ENCODE measurements around the gene STXBP6.

STXBP6 gene

GRCh38 chr14:24826390-24826789 lies 223.6 kb downstream of the STXBP6 start:
- Histone ChIP-seq H3K4me3 (ENCODE audit: control insufficient read depth in 1 of 7, extremely low read depth in 1 of 7, insufficient read depth in 4 of 7, low read depth in 2 of 7, low read length in 6 of 7) (no peak overlapping the region), H3K27ac (ENCODE audit: insufficient read depth in 1 of 2, low read depth in 1 of 2, low read length in 2 of 2, poor library complexity in 1 of 2, severe bottlenecking in 2 of 2) (no peak overlapping the region), H3K4me1 (ENCODE audit: control extremely low read depth in 1 of 4, control insufficient read depth in 4 of 4, insufficient read depth in 4 of 4, low read length in 3 of 4) (no peaks in the 10 kb centered on the region), H3K27me3 (replicated peaks in 2 of 5; ENCODE audit: control insufficient read depth in 4 of 5, insufficient read depth in 5 of 5, low read length in 4 of 5) (no peaks in the 10 kb centered on the region), H3K9me3 (ENCODE audit: control extremely low read depth in 1 of 5, control insufficient read depth in 4 of 5, insufficient read depth in 2 of 5, low read depth in 1 of 5, low read length in 4 of 5) (no peaks in the 10 kb centered on the region), H3K36me3 (ENCODE audit: control insufficient read depth in 4 of 4, insufficient read depth in 4 of 4, low read length in 3 of 4) (no peaks in the 10 kb centered on the region)
- POLR2A ChIA-PET: no interaction called here
- CTCF ChIA-PET: no interaction called here
- no peak for DNase-seq
- WGBS (ENCODE audit: insufficient coverage): 95% methylated on average over 4 of the region's 5 CpGs

- Histone ChIP-seq H3K4me3 (ENCODE audit: control insufficient read depth in 1 of 7, extremely low read depth in 1 of 7, insufficient read depth in 4 of 7, low read depth in 2 of 7, low read length in 6 of 7) (no peak overlapping the region), H3K27ac (ENCODE audit: insufficient read depth in 1 of 2, low read depth in 1 of 2, low read length in 2 of 2, poor library complexity in 1 of 2, severe bottlenecking in 2 of 2) (no peak overlapping the region), H3K4me1 (ENCODE audit: control extremely low read depth in 1 of 4, control insufficient read depth in 4 of 4, insufficient read depth in 4 of 4, low read length in 3 of 4) (peaks cover 0 to 20% (median 16%) of the 10 kb centered on the region in 4 experiments), H3K36me3 (ENCODE audit: control insufficient read depth in 4 of 4, insufficient read depth in 4 of 4, low read length in 3 of 4) (no peaks in the 10 kb centered on the region), H3K9me3 (ENCODE audit: control extremely low read depth in 1 of 5, control insufficient read depth in 4 of 5, insufficient read depth in 2 of 5, low read depth in 1 of 5, low read length in 4 of 5) (no peaks in the 10 kb centered on the region), H3K27me3 (replicated peaks in 2 of 5; ENCODE audit: control insufficient read depth in 4 of 5, insufficient read depth in 5 of 5, low read length in 4 of 5) (no peaks in the 10 kb centered on the region)
- ChIA-PET CTCF (interaction anchor here (0.6 to 1.6 kb wide), 2 partner anchors 11 to 14 kb away, joined by 3 to 6 read pairs; no protein-coding TSS in a partner anchor), POLR2A (no interaction called here)
- no peak for DNase-seq
- WGBS (ENCODE audit: insufficient coverage): 95% methylated on average over 5 of the region's 5 CpGs
These were observed 229.3 kb downstream of the STXBP6 start for GRCh38 chr14:24820616-24821015.

GRCh38 chr14:24818823-24819341 lies 231.1 kb downstream of the STXBP6 start:
- CTCF ChIA-PET: interaction anchor here (1.0 to 2.4 kb wide), 3 partner anchors 12 to 224 kb away, joined by 3 to 12 read pairs (median 5); no protein-coding TSS in a partner anchor
- POLR2A ChIA-PET: no interaction called here

GRCh38 chr14:24818058-24818822 lies 231.7 kb downstream of the STXBP6 start:
- Histone ChIP-seq H3K9me3 (ENCODE audit: control extremely low read depth in 1 of 5, control insufficient read depth in 4 of 5, insufficient read depth in 2 of 5, low read depth in 1 of 5, low read length in 4 of 5) (no peaks in the 10 kb centered on the region), H3K4me1 (ENCODE audit: control extremely low read depth in 1 of 4, control insufficient read depth in 4 of 4, insufficient read depth in 4 of 4, low read length in 3 of 4) (peaks cover 0 to 20% (median 16%) of the 10 kb centered on the region in 4 experiments), H3K27me3 (replicated peaks in 2 of 5; ENCODE audit: control insufficient read depth in 4 of 5, insufficient read depth in 5 of 5, low read length in 4 of 5) (no peaks in the 10 kb centered on the region), H3K27ac (ENCODE audit: insufficient read depth in 1 of 2, low read depth in 1 of 2, low read length in 2 of 2, poor library complexity in 1 of 2, severe bottlenecking in 2 of 2) (no peak overlapping the region), H3K36me3 (ENCODE audit: control insufficient read depth in 4 of 4, insufficient read depth in 4 of 4, low read length in 3 of 4) (no peaks in the 10 kb centered on the region), H3K4me3 (ENCODE audit: control insufficient read depth in 1 of 7, extremely low read depth in 1 of 7, insufficient read depth in 4 of 7, low read depth in 2 of 7, low read length in 6 of 7) (no peak overlapping the region)
- POLR2A ChIA-PET: no interaction called here
- WGBS (ENCODE audit: insufficient coverage): 64% methylated on average over 15 of the region's 15 CpGs
- DNase-seq: peak; percentile 31 to 72 (median 57)
- CTCF ChIA-PET: interaction anchor here (0.9 to 2.4 kb wide), 4 partner anchors 12 to 224 kb away, joined by 3 to 12 read pairs (median 4); no protein-coding TSS in a partner anchor

More at GRCh38 chr14:24818823-24819341, 231.1 kb downstream of the STXBP6 start:
- Histone ChIP-seq H3K36me3 (ENCODE audit: control insufficient read depth in 4 of 4, insufficient read depth in 4 of 4, low read length in 3 of 4) (no peaks in the 10 kb centered on the region), H3K27me3 (replicated peaks in 2 of 5; ENCODE audit: control insufficient read depth in 4 of 5, insufficient read depth in 5 of 5, low read length in 4 of 5) (no peaks in the 10 kb centered on the region), H3K9me3 (ENCODE audit: control extremely low read depth in 1 of 5, control insufficient read depth in 4 of 5, insufficient read depth in 2 of 5, low read depth in 1 of 5, low read length in 4 of 5) (no peaks in the 10 kb centered on the region), H3K4me1 (ENCODE audit: control extremely low read depth in 1 of 4, control insufficient read depth in 4 of 4, insufficient read depth in 4 of 4, low read length in 3 of 4) (peaks cover 0 to 20% (median 16%) of the 10 kb centered on the region in 4 experiments), H3K4me3 (ENCODE audit: control insufficient read depth in 1 of 7, extremely low read depth in 1 of 7, insufficient read depth in 4 of 7, low read depth in 2 of 7, low read length in 6 of 7) (no peak overlapping the region), H3K27ac (ENCODE audit: insufficient read depth in 1 of 2, low read depth in 1 of 2, low read length in 2 of 2, poor library complexity in 1 of 2, severe bottlenecking in 2 of 2) (no peak overlapping the region)
- 99% methylated on average over 11 of the region's 13 CpGs for WGBS (ENCODE audit: insufficient coverage)
- DNase-seq: no peak

- CTCF ChIA-PET: interaction anchor here (0.9 to 2.4 kb wide), 5 partner anchors 11 to 225 kb away, joined by 3 to 12 read pairs (median 3); no protein-coding TSS in a partner anchor
- POLR2A ChIA-PET: no interaction called here
- H3K9me3 ChIP-seq (ENCODE audit: control extremely low read depth in 1 of 5, control insufficient read depth in 4 of 5, insufficient read depth in 2 of 5, low read depth in 1 of 5, low read length in 4 of 5): no peaks in the 10 kb centered on the region
- no peaks in the 10 kb centered on the region for H3K36me3 ChIP-seq (ENCODE audit: control insufficient read depth in 4 of 4, insufficient read depth in 4 of 4, low read length in 3 of 4)
- WGBS (ENCODE audit: insufficient coverage): 50% methylated on average over 9 of the region's 11 CpGs
- no peaks in the 10 kb centered on the region for H3K27me3 ChIP-seq (replicated peaks in 2 of 5; ENCODE audit: control insufficient read depth in 4 of 5, insufficient read depth in 5 of 5, low read length in 4 of 5)
- peaks cover 0 to 20% (median 16%) of the 10 kb centered on the region in 4 experiments for H3K4me1 ChIP-seq (ENCODE audit: control extremely low read depth in 1 of 4, control insufficient read depth in 4 of 4, insufficient read depth in 4 of 4, low read length in 3 of 4)
- no peak overlapping the region for H3K4me3 ChIP-seq (ENCODE audit: control insufficient read depth in 1 of 7, extremely low read depth in 1 of 7, insufficient read depth in 4 of 7, low read depth in 2 of 7, low read length in 6 of 7)
- no peak overlapping the region for H3K27ac ChIP-seq (ENCODE audit: insufficient read depth in 1 of 2, low read depth in 1 of 2, low read length in 2 of 2, poor library complexity in 1 of 2, severe bottlenecking in 2 of 2)
- peak in 2 of 3 donors; percentile 46 to 63 for DNase-seq
These were observed 232.5 kb downstream of the STXBP6 start for GRCh38 chr14:24817212-24818057.

GRCh38 chr14:24816929-24817211 lies 233.1 kb downstream of the STXBP6 start:
- WGBS (ENCODE audit: insufficient coverage): 100% methylated on average over 2 of the region's 3 CpGs
- ChIA-PET CTCF (interaction anchor here (1.2 kb wide), 1 partner anchor 28 kb away, joined by 3 read pairs; no protein-coding TSS in a partner anchor), POLR2A (no interaction called here)

More at GRCh38 chr14:24816929-24817211, 233.1 kb downstream of the STXBP6 start:
- Histone ChIP-seq H3K36me3 (ENCODE audit: control insufficient read depth in 4 of 4, insufficient read depth in 4 of 4, low read length in 3 of 4) (no peaks in the 10 kb centered on the region), H3K27ac (ENCODE audit: insufficient read depth in 1 of 2, low read depth in 1 of 2, low read length in 2 of 2, poor library complexity in 1 of 2, severe bottlenecking in 2 of 2) (no peak overlapping the region), H3K4me3 (ENCODE audit: control insufficient read depth in 1 of 7, extremely low read depth in 1 of 7, insufficient read depth in 4 of 7, low read depth in 2 of 7, low read length in 6 of 7) (no peak overlapping the region), H3K27me3 (replicated peaks in 2 of 5; ENCODE audit: control insufficient read depth in 4 of 5, insufficient read depth in 5 of 5, low read length in 4 of 5) (no peaks in the 10 kb centered on the region), H3K4me1 (ENCODE audit: control extremely low read depth in 1 of 4, control insufficient read depth in 4 of 4, insufficient read depth in 4 of 4, low read length in 3 of 4) (peaks cover 0 to 20% (median 16%) of the 10 kb centered on the region in 4 experiments), H3K9me3 (ENCODE audit: control extremely low read depth in 1 of 5, control insufficient read depth in 4 of 5, insufficient read depth in 2 of 5, low read depth in 1 of 5, low read length in 4 of 5) (no peaks in the 10 kb centered on the region)
- DNase-seq: no peak
